HepG2 (cell line): Measurements from ENCODE around the gene IQSEC1. TPM values are rescaled to one million over a fixed set of nuclear protein-coding genes. Genes with fewer than 3 reads are reported as not detected.
A peak's percentile ranks its signal among the peaks of the same experiment; 100 is the strongest.

Experiments
- ATF1 ChIP-seq: IDR thresholded peaks from 2 replicates; pipeline ENCODE4 v1.6.1; 2016; ENCODE audit warnings: mild to moderate bottlenecking, control low read depth
- CHD4 ChIP-seq: fragments of 200-600 bp; sonication (generic); IDR thresholded peaks from 2 replicates; pipeline ENCODE4 v1.7.0; 2017; ENCODE audit warnings: mild to moderate bottlenecking, low read length, borderline replicate concordance
- FOSL2 ChIP-seq: sonication (generic); formaldehyde crosslinking; IDR thresholded peaks from 2 replicates; pipeline ENCODE4 v1.4.0; 2020; ENCODE audit warnings: missing genetic modification reagents
- GTF2F1 ChIP-seq: fragments of 150-350 bp; IDR thresholded peaks from 2 replicates; pipeline ENCODE4 v1.6.1; 2014; ENCODE audit warnings: low read length
- MED13 ChIP-seq: sonication (generic); formaldehyde crosslinking; IDR thresholded peaks from 2 replicates; pipeline ENCODE4 v1.5.0; 2020; ENCODE audit warnings: missing genetic modification reagents
- RAD21 ChIP-seq: fragments of 450-650 bp; formaldehyde crosslinking; IDR thresholded peaks from 2 replicates; pipeline ENCODE4 v1.5.0; 2020; ENCODE audit warnings: mild to moderate bottlenecking
- RELA ChIP-seq: sonication (generic); formaldehyde crosslinking; IDR thresholded peaks from 2 replicates; pipeline ENCODE4 v1.4.0; 2020; ENCODE audit warnings: missing genetic modification reagents
- REPIN1 ChIP-seq: sonication (generic); formaldehyde crosslinking; IDR thresholded peaks from 2 replicates; pipeline ENCODE4 v1.8.0; 2022; ENCODE audit warnings: missing genetic modification reagents, low read depth, mild to moderate bottlenecking, borderline replicate concordance
- RFX3 ChIP-seq: IDR thresholded peaks from 2 replicates; pipeline ENCODE4 v1.6.1; 2016; ENCODE audit warnings: missing biosample characterization, missing genetic modification reagents
- SNAI1 ChIP-seq: sonication (generic); formaldehyde crosslinking; IDR thresholded peaks from 2 replicates; pipeline ENCODE4 v1.5.0; 2020; ENCODE audit warnings: mild to moderate bottlenecking, missing genetic modification reagents, borderline replicate concordance
- SRSF1 ChIP-seq: fragments of 200-400 bp; formaldehyde crosslinking; optimal IDR thresholded peaks from 2 replicates; pipeline ENCODE3; 2017; ENCODE audit warnings: mild to moderate bottlenecking, low read depth, low read length, moderate library complexity
- TCF7 ChIP-seq: sonication (generic); IDR thresholded peaks from 2 replicates; pipeline ENCODE4 v1.6.1; 2016; ENCODE audit warnings: antibody characterized with exemption, low read depth
- XRCC5 ChIP-seq: fragments of 200-400 bp; formaldehyde crosslinking; optimal IDR thresholded peaks from 2 replicates; pipeline ENCODE3; 2017; ENCODE audit warnings: mild to moderate bottlenecking, low read length
- YY1 ChIP-seq: IDR thresholded peaks from 2 replicates; pipeline ENCODE4 v1.6.1; 2011; ENCODE audit warnings: low read length, low read depth, moderate library complexity, mild to moderate bottlenecking; ENCODE audit not compliant: insufficient read depth, insufficient replicate concordance
- ZKSCAN1 ChIP-seq: fragments of 150-350 bp; IDR thresholded peaks from 2 replicates; pipeline ENCODE4 v1.6.1; 2014; ENCODE audit warnings: low read length
- ZNF263 ChIP-seq: sonication (generic); formaldehyde crosslinking; IDR thresholded peaks from 2 replicates; pipeline ENCODE4 v1.4.0; 2020; ENCODE audit warnings: missing genetic modification reagents
- ZNF350 ChIP-seq: sonication (generic); formaldehyde crosslinking; IDR thresholded peaks from 2 replicates; pipeline ENCODE4 v1.4.0; 2020; ENCODE audit warnings: mild to moderate bottlenecking, low read depth, missing genetic modification reagents, borderline replicate concordance
- ZNF383 ChIP-seq: sonication (generic); formaldehyde crosslinking; IDR thresholded peaks from 2 replicates; pipeline ENCODE4 v1.4.0; 2020; ENCODE audit warnings: missing genetic modification reagents, mild to moderate bottlenecking, borderline replicate concordance
- ZNF644 ChIP-seq: IDR thresholded peaks from 2 replicates; pipeline ENCODE4 v1.6.1; 2016; ENCODE audit warnings: low read depth
- ZNF883 ChIP-seq: sonication (generic); formaldehyde crosslinking; IDR thresholded peaks from 2 replicates; pipeline ENCODE4 v1.5.1; 2020; ENCODE audit warnings: mild to moderate bottlenecking, missing genetic modification reagents; ENCODE audit errors: not compliant biosample characterization
- polyA plus RNA-seq, 8 experiments: library from polyadenylated mRNA; depleted of rRNA in 3 of 8; stranded (reverse) in 7 of 8; unstranded in 1 of 8; fragments of >200 nt; fragmentation: Illumina TruSeq in 4 of 8; extraction: Trizol in 4 of 8; gene quantifications; 2 replicates each; pipeline versions ENCODE4 v1.2.1 to v1.2.3, GENCODE V29; 2011 to 2016; ENCODE audit warnings: low read depth in 4 of 8, missing spikeins in 1 of 8, mixed read lengths in 1 of 8; ENCODE audit not compliant: insufficient read depth in 1 of 8
- total RNA-seq, 5 experiments: library from RNA; depleted of rRNA; stranded (reverse); fragments of >200 nt; fragmentation: Illumina TruSeq; extraction: Trizol; gene quantifications; 2 replicates each; pipeline ENCODE4 v1.2.3, GENCODE V29; 2016; ENCODE audit warnings: low read depth in 1 of 5
- TF ChIP-seq, protein P1 (sequence below): sonication (generic); formaldehyde crosslinking; IDR thresholded peaks from 2 replicates; pipeline ENCODE4 v1.5.0; 2020; ENCODE audit warnings: mild to moderate bottlenecking, missing genetic modification reagents
- TF ChIP-seq, protein P2 (sequence below): sonication (generic); formaldehyde crosslinking; IDR thresholded peaks from 2 replicates; pipeline ENCODE4 v1.4.0; 2020; ENCODE audit warnings: missing genetic modification reagents, mild to moderate bottlenecking, borderline replicate concordance
- TF ChIP-seq, protein P3 (sequence below): sonication (generic); formaldehyde crosslinking; IDR thresholded peaks from 2 replicates; pipeline ENCODE4 v1.8.1; 2022; ENCODE audit warnings: low read depth, mild to moderate bottlenecking, missing genetic modification reagents
- TF ChIP-seq, protein P4 (sequence below): sonication (generic); formaldehyde crosslinking; IDR thresholded peaks from 2 replicates; pipeline ENCODE4 v1.5.0; 2020; ENCODE audit warnings: missing genetic modification reagents

IQSEC1 gene
- total and polyA plus RNA-seq, 2 of the 13 experiments (the other 11 are each of a cell fraction or from before 2014, with no cell fraction given) = 17.4 to 20.2 TPM

DNA sequence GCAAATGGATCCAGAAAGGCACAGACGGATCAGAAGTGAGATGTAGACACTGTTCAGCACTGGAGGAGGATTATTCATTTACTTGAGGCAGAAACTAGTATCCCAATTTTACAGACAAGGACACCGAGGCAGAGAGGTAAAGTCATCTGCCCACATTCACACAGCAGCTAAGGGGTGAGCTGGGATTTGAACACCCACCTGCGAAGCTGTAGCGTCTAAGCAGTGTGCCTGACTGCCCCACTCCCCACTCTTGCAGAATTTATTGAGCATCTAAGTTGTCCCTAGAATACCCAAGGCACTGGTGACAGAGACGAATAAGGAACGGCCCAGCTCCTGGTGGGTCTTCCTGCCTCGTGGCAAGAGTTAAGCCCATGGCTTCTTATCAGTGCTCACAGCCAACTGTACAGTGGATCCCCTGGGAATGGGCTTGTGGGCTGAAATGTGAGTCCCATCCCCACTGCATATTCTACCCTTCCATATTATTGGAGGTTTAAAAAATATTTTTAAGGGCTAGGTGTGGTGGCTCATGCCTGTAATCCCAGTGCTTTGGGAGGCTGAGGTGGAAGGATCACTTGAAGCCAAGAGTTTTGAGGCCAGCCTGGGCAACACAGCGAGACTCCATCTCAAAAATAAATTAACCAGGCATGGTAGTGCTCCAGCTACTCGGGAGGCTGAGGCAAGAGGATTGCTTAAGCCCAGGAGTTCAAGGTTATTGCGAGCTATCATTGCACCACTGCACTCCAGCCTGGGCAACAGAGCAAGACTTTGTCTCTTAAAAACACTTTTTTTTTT is 77.6 kb downstream of the IQSEC1 start (continued):
- TF ChIP-seq, protein P1, sequence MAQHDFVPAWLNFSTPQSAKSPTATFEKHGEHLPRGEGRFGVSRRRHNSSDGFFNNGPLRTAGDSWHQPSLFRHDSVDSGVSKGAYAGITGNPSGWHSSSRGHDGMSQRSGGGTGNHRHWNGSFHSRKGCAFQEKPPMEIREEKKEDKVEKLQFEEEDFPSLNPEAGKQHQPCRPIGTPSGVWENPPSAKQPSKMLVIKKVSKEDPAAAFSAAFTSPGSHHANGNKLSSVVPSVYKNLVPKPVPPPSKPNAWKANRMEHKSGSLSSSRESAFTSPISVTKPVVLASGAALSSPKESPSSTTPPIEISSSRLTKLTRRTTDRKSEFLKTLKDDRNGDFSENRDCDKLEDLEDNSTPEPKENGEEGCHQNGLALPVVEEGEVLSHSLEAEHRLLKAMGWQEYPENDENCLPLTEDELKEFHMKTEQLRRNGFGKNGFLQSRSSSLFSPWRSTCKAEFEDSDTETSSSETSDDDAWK (CRISPR knock-in tag) = no peak
- TF ChIP-seq ZNF350 (CRISPR knock-in tag) = no peak
- TF ChIP-seq FOSL2 (CRISPR knock-in tag) = 0 out of 2 replicates have a peak, but pooled peaks have one; percentile 17
- TF ChIP-seq XRCC5 = no peak
- TF ChIP-seq MED13 (CRISPR knock-in tag) = no peak
- TF ChIP-seq ZNF644 = no peak
- no peak for TF ChIP-seq TCF7
- no peak for TF ChIP-seq GTF2F1
- no peak for TF ChIP-seq RELA
- no peak for TF ChIP-seq SNAI1 (CRISPR knock-in tag)
- TF ChIP-seq RAD21 (CRISPR knock-in tag) = no peak
- TF ChIP-seq ZKSCAN1 = no peak
- no peak for TF ChIP-seq ZNF383
- no peak for TF ChIP-seq RFX3 (CRISPR knock-in tag)
- TF ChIP-seq, protein P2, sequence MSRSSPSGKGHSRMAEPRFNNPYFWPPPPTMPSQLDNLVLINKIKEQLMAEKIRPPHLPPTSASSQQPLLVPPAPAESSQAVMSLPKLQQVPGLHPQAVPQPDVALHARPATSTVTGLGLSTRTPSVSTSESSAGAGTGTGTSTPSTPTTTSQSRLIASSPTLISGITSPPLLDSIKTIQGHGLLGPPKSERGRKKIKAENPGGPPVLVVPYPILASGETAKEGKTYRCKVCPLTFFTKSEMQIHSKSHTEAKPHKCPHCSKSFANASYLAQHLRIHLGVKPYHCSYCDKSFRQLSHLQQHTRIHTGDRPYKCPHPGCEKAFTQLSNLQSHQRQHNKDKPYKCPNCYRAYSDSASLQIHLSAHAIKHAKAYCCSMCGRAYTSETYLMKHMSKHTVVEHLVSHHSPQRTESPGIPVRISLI (CRISPR knock-in tag) = peak; percentile 57; the same call in 1 of the 2 replicates
- no peak for TF ChIP-seq YY1
- no peak for TF ChIP-seq CHD4
- TF ChIP-seq, protein P3, sequence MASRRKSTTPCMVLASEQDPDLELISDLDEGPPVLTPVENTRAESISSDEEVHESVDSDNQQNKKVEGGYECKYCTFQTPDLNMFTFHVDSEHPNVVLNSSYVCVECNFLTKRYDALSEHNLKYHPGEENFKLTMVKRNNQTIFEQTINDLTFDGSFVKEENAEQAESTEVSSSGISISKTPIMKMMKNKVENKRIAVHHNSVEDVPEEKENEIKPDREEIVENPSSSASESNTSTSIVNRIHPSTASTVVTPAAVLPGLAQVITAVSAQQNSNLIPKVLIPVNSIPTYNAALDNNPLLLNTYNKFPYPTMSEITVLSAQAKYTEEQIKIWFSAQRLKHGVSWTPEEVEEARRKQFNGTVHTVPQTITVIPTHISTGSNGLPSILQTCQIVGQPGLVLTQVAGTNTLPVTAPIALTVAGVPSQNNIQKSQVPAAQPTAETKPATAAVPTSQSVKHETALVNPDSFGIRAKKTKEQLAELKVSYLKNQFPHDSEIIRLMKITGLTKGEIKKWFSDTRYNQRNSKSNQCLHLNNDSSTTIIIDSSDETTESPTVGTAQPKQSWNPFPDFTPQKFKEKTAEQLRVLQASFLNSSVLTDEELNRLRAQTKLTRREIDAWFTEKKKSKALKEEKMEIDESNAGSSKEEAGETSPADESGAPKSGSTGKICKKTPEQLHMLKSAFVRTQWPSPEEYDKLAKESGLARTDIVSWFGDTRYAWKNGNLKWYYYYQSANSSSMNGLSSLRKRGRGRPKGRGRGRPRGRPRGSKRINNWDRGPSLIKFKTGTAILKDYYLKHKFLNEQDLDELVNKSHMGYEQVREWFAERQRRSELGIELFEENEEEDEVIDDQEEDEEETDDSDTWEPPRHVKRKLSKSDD = no peak
- TF ChIP-seq ATF1 = no peak
- TF ChIP-seq ZNF883 = no peak
- no peak for TF ChIP-seq REPIN1
- peak; percentile 81 for TF ChIP-seq ZNF263 (CRISPR knock-in tag)
- TF ChIP-seq SRSF1 = no peak
- TF ChIP-seq, protein P4, sequence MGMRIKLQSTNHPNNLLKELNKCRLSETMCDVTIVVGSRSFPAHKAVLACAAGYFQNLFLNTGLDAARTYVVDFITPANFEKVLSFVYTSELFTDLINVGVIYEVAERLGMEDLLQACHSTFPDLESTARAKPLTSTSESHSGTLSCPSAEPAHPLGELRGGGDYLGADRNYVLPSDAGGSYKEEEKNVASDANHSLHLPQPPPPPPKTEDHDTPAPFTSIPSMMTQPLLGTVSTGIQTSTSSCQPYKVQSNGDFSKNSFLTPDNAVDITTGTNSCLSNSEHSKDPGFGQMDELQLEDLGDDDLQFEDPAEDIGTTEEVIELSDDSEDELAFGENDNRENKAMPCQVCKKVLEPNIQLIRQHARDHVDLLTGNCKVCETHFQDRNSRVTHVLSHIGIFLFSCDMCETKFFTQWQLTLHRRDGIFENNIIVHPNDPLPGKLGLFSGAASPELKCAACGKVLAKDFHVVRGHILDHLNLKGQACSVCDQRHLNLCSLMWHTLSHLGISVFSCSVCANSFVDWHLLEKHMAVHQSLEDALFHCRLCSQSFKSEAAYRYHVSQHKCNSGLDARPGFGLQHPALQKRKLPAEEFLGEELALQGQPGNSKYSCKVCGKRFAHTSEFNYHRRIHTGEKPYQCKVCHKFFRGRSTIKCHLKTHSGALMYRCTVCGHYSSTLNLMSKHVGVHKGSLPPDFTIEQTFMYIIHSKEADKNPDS (CRISPR knock-in tag) = no peak
